Keratinocyte (primary cell): ENCODE measurements around the gene MICU2.

Experiments
- EZH2 ChIP-seq: IDR thresholded peaks from one replicate; pipeline ENCODE4 v1.6.1; 2012; ENCODE audit warnings: inconsistent platforms, mild to moderate bottlenecking, low read length, moderate library complexity
- TF ChIP-seq, protein P1 (sequence below), 3 experiments: IDR thresholded peaks in 1 of 3; conservative IDR thresholded peaks in 1 of 3; optimal IDR thresholded peaks in 1 of 3; 2 replicates in 2 of 3; 3 replicates in 1 of 3; pipeline versions ENCODE3 to v1.5.1; 2011; ENCODE audit warnings: low read length in 3 of 3, mild to moderate bottlenecking in 3 of 3, moderate library complexity in 2 of 3, control low read depth in 1 of 3, inconsistent platforms in 1 of 3; ENCODE audit not compliant: insufficient read depth in 2 of 3; ENCODE audit errors: extremely low read depth in 1 of 3

DNA sequence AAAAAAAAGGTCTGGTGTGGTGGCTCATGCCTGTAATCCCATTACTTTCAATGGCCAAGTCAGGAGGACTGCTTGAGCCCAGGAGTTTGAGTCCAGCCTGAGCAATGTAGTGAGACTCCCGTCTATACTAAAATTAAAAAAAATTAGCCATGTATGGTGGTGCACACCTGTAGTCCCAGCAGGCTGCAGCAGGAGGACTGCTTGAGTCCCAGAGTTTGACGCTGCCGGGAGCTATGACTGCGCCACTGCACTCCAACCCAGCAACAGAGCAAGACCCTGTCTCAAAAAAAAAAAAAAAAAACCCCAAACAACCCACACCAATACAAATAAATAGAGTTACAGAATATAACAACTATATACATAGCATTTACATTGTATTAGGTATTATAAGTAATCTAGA, 65.7 kb downstream of the MICU2 start:
- TF ChIP-seq EZH2: no peak
- TF ChIP-seq, protein P1, sequence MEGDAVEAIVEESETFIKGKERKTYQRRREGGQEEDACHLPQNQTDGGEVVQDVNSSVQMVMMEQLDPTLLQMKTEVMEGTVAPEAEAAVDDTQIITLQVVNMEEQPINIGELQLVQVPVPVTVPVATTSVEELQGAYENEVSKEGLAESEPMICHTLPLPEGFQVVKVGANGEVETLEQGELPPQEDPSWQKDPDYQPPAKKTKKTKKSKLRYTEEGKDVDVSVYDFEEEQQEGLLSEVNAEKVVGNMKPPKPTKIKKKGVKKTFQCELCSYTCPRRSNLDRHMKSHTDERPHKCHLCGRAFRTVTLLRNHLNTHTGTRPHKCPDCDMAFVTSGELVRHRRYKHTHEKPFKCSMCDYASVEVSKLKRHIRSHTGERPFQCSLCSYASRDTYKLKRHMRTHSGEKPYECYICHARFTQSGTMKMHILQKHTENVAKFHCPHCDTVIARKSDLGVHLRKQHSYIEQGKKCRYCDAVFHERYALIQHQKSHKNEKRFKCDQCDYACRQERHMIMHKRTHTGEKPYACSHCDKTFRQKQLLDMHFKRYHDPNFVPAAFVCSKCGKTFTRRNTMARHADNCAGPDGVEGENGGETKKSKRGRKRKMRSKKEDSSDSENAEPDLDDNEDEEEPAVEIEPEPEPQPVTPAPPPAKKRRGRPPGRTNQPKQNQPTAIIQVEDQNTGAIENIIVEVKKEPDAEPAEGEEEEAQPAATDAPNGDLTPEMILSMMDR (optimal IDR thresholded peaks at IDR 0.05 in 1 of 3, IDR thresholded peaks at IDR 0.05 in 1 of 3, conservative IDR thresholded peaks at IDR 0.05 in 1 of 3; ENCODE audit: extremely low read depth in 1 of 3, insufficient read depth in 2 of 3, low read length in 3 of 3): no peak
